ENCODE results near the gene TSEN54. TPM values are rescaled to one million over a fixed set of nuclear protein-coding genes. Genes with fewer than 3 reads are reported as not detected.

TSEN54 gene
- total RNA-seq, 2 experiments from 2014 or later = 57.4 to 69.8 TPM

DNA sequence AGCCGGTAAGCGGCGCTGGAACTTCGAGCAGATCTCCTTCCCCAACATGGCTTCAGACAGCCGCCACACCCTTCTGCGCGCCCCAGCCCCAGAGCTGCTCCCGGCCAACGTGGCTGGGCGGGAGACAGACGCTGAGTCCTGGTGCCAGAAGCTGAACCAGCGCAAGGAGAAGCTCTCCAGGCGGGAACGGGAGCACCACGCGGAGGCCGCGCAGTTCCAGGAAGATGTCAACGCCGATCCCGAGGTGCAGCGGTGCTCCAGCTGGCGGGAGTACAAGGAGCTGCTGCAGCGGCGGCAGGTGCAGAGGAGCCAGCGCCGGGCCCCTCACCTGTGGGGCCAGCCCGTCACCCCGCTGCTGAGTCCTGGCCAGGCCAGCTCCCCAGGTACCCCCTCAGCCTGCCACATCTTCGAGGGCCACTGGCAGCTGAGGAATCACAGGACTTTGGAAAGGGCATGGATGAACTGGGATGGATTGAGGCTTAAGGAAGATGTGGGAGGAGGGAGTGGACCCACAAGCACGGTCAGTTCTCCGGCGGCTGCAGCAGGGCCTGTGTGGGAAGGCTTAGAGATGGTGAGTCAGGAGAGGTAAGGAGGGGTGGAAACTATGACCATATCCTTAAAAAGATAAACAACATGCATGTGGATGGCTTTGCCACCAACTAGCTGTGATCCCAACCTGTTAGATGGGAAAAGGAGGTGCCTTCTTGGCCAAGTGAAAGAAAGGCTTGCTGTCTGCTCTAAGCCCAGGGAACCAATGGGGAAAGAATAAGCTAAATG, 5.8 kb downstream of the TSEN54 start:
- H3K4me1 ChIP-seq (ENCODE audit: insufficient read depth, low read length, poor library complexity, severe bottlenecking) = peaks cover 37% of the 10 kb centered on the region

DNA sequence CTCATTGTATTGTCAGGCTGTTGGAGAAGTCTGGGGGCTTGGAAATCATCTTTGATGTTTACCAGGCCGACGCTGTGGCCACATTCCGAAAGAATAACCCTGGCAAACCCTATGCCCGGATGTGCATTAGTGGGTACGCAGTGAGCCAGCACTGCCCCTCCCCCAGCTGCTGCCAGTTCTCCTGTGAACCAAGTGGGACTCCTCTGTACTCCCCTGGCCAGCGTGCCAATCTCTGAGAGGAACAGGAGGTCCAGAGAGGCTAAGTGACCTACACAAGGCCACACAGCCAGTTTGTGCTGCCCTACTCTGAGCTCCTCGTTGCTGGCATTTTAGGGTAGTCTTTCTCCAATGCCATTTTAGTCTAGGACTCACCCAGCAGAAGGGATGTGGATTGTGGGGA, 7.3 kb downstream of the TSEN54 start:
- no TSS peak for BruUV-seq (replicated peaks)
- Histone ChIP-seq H3K4me2 (ENCODE audit: low read length) (no peak overlapping the region), H3K4me3 (ENCODE audit: low read depth, low read length, poor library complexity, severe bottlenecking) (no peak overlapping the region), H2AFZ (ENCODE audit: low read length) (no peak overlapping the region), H3K79me2 (ENCODE audit: insufficient read depth, low read depth, low read length) (no peaks in the 10 kb centered on the region), H3K9me2 (ENCODE audit: insufficient read depth, low read length) (no peaks in the 10 kb centered on the region), H3K9me3 (ENCODE audit: low read length) (no peaks in the 10 kb centered on the region), H3K36me3 (ENCODE audit: insufficient read depth, low read length) (peaks cover 36% of the 10 kb centered on the region), H3K27ac (ENCODE audit: low read depth, low read length, poor library complexity, severe bottlenecking) (no peak overlapping the region), H3K4me1 (ENCODE audit: insufficient read depth, low read length, poor library complexity, severe bottlenecking) (peaks cover 22% of the 10 kb centered on the region), H4K20me1 (ENCODE audit: insufficient read depth, low read length) (no peaks in the 10 kb centered on the region)
- TF ChIP-seq, protein P1, sequence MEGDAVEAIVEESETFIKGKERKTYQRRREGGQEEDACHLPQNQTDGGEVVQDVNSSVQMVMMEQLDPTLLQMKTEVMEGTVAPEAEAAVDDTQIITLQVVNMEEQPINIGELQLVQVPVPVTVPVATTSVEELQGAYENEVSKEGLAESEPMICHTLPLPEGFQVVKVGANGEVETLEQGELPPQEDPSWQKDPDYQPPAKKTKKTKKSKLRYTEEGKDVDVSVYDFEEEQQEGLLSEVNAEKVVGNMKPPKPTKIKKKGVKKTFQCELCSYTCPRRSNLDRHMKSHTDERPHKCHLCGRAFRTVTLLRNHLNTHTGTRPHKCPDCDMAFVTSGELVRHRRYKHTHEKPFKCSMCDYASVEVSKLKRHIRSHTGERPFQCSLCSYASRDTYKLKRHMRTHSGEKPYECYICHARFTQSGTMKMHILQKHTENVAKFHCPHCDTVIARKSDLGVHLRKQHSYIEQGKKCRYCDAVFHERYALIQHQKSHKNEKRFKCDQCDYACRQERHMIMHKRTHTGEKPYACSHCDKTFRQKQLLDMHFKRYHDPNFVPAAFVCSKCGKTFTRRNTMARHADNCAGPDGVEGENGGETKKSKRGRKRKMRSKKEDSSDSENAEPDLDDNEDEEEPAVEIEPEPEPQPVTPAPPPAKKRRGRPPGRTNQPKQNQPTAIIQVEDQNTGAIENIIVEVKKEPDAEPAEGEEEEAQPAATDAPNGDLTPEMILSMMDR (conservative IDR thresholded peaks at IDR 0.05; ENCODE audit: low read length) = no peak
- TF ChIP-seq EZH2phosphoT487 (IDR thresholded peaks at IDR 0.05; ENCODE audit: borderline replicate concordance, low read depth, low read length) = no peak
- intact Hi-C loops (cut with micrococcal nuclease; ENCODE audit: unreplicated experiment) = loop anchor here (2.0 kb wide), 4 partner anchors 47 to 253 kb away; partner anchors contain the start of gene MIF4GD
- ChIA-PET CTCF (ENCODE audit: unreplicated experiment) (interaction anchor here (0.6 kb wide), 1 partner anchor 774 kb away, joined by 3 read pairs; no protein-coding TSS in a partner anchor), POLR2A (no interaction called here)
- DNase-seq (ENCODE audit: low spot score) = no peak

More for the DNA sequence above, 5.8 kb downstream of the TSEN54 start:
- BruUV-seq (replicated peaks) = no TSS peak
- Histone ChIP-seq H3K4me3 (ENCODE audit: low read depth, low read length, poor library complexity, severe bottlenecking) (no peak overlapping the region), H2AFZ (ENCODE audit: low read length) (no peak overlapping the region), H3K36me3 (ENCODE audit: insufficient read depth, low read length) (peaks cover 41% of the 10 kb centered on the region), H3K79me2 (ENCODE audit: insufficient read depth, low read depth, low read length) (peaks cover 4% of the 10 kb centered on the region; the same call in 1 of the 2 replicates), H3K27ac (ENCODE audit: low read depth, low read length, poor library complexity, severe bottlenecking) (no peak overlapping the region), H3K4me2 (ENCODE audit: low read length) (no peak overlapping the region), H4K20me1 (ENCODE audit: insufficient read depth, low read length) (peaks cover 8% of the 10 kb centered on the region; the same call in 1 of the 2 replicates), H3K9me3 (ENCODE audit: low read length) (no peaks in the 10 kb centered on the region), H3K9me2 (ENCODE audit: insufficient read depth, low read length) (no peaks in the 10 kb centered on the region)
- intact Hi-C loops (cut with micrococcal nuclease; ENCODE audit: unreplicated experiment) = no loop called here
- ChIA-PET POLR2A (interaction anchor here (0.7 to 1.1 kb wide), 2 partner anchors 13 to 89 kb away, joined by 3 read pairs; no protein-coding TSS in a partner anchor), CTCF (ENCODE audit: unreplicated experiment) (no interaction called here)
- no peak for DNase-seq (ENCODE audit: low spot score)
- TF ChIP-seq, protein P1 (conservative IDR thresholded peaks at IDR 0.05; ENCODE audit: low read length) = no peak
- no peak for TF ChIP-seq EZH2phosphoT487 (IDR thresholded peaks at IDR 0.05; ENCODE audit: borderline replicate concordance, low read depth, low read length)

Measured in OCI-LY7 (cell line).